ENCODE data around the gene STAP1.
"Not testable (repeated sequence)": the region's sequence is repeated elsewhere in the genome, so short reads cannot be mapped to it uniquely, and the experiment has no call there.

Gene STAP1

DNA sequence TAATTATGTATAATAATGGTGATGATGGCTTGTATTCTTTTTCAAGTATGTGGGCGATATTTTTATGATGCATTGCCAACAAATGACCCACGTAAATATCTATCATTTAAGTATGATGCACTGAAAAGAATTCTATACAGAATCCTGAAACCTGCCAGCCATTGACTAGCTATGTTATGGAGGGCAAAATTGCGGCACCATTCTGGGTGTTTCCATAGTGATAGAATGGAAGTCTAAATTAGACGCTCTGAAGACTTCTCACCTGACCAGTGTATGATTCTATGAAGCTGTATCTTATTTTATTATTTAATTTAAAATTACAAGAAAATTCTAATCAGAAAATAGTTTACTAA is 12.5 kb upstream of the STAP1 start:
- TF ChIP-seq, protein P1, sequence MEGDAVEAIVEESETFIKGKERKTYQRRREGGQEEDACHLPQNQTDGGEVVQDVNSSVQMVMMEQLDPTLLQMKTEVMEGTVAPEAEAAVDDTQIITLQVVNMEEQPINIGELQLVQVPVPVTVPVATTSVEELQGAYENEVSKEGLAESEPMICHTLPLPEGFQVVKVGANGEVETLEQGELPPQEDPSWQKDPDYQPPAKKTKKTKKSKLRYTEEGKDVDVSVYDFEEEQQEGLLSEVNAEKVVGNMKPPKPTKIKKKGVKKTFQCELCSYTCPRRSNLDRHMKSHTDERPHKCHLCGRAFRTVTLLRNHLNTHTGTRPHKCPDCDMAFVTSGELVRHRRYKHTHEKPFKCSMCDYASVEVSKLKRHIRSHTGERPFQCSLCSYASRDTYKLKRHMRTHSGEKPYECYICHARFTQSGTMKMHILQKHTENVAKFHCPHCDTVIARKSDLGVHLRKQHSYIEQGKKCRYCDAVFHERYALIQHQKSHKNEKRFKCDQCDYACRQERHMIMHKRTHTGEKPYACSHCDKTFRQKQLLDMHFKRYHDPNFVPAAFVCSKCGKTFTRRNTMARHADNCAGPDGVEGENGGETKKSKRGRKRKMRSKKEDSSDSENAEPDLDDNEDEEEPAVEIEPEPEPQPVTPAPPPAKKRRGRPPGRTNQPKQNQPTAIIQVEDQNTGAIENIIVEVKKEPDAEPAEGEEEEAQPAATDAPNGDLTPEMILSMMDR (IDR thresholded peaks at IDR 0.05; ENCODE audit: insufficient read depth, low read depth, low read length, missing control alignments): no peak
- DNase-seq (ENCODE audit: low read depth): no peak
- peak overlapping the region; percentile 91 for H3K4me3 ChIP-seq (ENCODE audit: low read length)

GRCh38 chr4:67546971-67547370 is 11.6 kb upstream of the STAP1 start:
- TF ChIP-seq, protein P1 (IDR thresholded peaks at IDR 0.05; ENCODE audit: insufficient read depth, low read depth, low read length, missing control alignments): no peak
- H3K4me3 ChIP-seq (ENCODE audit: low read length): no peak overlapping the region
- no peak for DNase-seq (ENCODE audit: low read depth)

DNA sequence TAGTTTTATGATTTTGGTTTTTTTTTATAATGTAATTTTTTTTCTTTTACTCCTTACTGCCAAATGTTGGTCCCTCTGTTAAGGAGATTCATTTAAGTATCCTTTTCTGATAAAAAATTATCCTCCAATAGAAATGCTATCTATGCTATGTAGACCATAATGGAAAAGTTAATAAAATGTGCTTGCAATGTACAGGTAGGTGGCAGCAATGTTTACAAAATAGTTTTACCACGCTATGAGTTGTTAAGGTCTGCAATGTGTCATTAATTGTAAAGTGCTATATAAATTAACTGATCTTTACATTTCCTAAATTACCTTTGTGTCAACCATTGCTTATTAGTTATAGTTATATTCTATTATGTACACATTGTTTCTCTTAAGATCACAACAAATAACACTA is 9.4 kb upstream of the STAP1 start:
- peak; percentile 71 for DNase-seq (ENCODE audit: low read depth)
- TF ChIP-seq, protein P1 (IDR thresholded peaks at IDR 0.05; ENCODE audit: insufficient read depth, low read depth, low read length, missing control alignments): peak; percentile 44
- no peak overlapping the region for H3K4me3 ChIP-seq (ENCODE audit: low read length)

DNA sequence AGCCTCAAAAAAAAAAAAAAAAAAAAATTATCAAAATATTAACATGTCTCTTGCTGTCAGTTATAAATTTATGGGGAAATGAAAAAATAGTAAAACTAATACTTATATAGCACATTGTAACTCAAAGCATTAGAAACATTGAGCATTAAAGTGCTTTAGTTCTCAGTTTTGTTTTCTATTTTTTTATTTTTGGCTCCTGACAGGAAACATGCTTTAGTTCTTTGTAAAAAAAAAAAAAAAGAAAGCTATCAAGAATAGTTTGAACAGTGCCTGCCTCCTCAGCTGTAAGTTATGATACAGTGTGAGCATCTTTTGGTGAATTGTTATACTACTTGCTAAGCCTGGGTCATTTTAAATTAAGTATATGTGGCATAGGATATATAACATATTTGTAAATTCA is 8.1 kb upstream of the STAP1 start:
- TF ChIP-seq, protein P1 (IDR thresholded peaks at IDR 0.05; ENCODE audit: insufficient read depth, low read depth, low read length, missing control alignments): no peak
- DNase-seq (ENCODE audit: low read depth): no peak
- no peak overlapping the region for H3K4me3 ChIP-seq (ENCODE audit: low read length)

DNA sequence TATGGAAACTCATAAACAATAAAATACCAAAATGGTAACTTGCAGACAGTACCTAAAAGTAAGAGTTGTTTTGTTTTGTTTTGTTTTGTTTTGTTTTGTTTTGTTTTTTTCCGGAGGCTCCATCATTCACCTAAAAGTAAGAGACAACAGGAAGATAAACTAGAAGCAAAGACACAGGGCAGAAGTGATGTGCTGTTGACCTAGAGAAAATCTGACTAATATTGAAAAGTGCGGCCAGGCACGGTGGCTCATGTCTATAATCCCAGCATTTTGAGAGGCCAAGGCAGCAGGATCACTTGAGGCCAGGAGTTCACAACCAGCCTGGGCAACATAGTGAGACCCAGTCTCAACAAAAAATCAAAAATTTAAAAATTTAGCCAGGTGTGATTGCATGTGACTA is 7.7 kb upstream of the STAP1 start:
- DNase-seq (ENCODE audit: low read depth): no peak
- TF ChIP-seq, protein P1 (IDR thresholded peaks at IDR 0.05; ENCODE audit: insufficient read depth, low read depth, low read length, missing control alignments): no peak
- H3K4me3 ChIP-seq (ENCODE audit: low read length): no peak overlapping the region

DNA sequence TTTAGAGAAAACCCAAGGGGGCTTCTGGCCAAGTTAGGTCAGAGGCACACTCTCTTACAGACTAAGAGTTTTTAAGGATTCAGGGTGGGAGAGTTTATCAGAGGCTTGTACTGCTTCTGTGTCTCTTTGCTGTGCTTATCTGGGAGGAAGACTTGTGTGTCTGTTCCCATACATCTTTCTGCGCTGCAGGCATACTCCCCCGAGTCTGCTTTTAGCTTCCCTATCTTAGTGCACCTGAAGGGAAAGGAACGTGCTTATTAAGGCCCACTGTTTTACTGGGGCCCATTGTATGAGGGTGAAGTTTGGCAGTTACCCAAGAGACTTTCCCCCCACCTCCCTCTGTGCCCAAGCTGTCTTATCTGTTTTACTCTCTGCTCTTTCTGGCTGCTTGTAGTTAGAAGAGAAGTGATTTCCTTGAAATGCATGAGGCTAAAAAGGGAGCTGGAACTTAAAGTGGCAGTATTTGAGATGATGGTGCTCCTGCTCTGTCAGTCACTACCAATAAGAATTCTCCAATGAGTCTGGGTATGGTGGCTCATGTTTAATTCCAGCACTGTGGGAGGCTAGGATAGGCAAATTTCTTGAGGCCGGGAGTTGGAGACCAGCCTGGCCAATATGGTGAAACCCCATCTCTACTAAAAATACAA is 6.3 kb upstream of the STAP1 start:
- DNase-seq (ENCODE audit: low read depth): not testable (repeated sequence)

GRCh38 chr4:67554096-67554495 is 4.4 kb upstream of the STAP1 start:
- TF ChIP-seq, protein P1 (IDR thresholded peaks at IDR 0.05; ENCODE audit: insufficient read depth, low read depth, low read length, missing control alignments): no peak
- no peak for DNase-seq (ENCODE audit: low read depth)
- H3K4me3 ChIP-seq (ENCODE audit: low read length): no peak overlapping the region

More for the DNA sequence above, 6.3 kb upstream of the STAP1 start:
- H3K4me3 ChIP-seq (ENCODE audit: low read length): not testable (repeated sequence)
